HG02759 (cell line): ENCODE measurements around the gene VMO1.
A peak's percentile ranks its signal among the peaks of the same experiment; 100 is the strongest.

Experiments
- ATAC-seq: cut with Tn5 transposase; IDR thresholded peaks from one replicate; pipeline ENCODE4 v1.9.1; 2021; ENCODE audit warnings: mild to moderate bottlenecking, moderate library complexity; ENCODE audit not compliant: unreplicated experiment

VMO1 gene, protein sequence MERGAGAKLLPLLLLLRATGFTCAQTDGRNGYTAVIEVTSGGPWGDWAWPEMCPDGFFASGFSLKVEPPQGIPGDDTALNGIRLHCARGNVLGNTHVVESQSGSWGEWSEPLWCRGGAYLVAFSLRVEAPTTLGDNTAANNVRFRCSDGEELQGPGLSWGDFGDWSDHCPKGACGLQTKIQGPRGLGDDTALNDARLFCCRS

DNA sequence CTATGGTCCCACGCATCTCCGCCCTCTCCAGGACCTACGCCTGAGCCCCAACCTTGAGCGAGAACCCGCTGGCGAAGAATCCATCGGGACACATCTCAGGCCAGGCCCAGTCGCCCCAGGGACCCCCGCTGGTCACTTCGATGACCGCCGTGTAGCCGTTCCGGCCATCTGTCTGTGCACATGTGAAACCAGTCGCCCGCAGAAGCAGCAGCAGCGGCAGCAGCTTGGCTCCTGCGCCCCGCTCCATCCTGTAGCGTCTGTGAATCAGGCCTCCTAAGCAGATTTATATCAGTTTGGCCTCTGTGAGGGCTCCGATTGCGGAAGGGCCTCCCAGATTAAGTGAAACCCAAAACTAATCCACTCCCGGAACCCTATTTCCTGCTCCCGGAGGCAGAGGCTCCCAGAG is at the start of gene VMO1:
VMO1 (minus strand) TSS at position 259 of the 406 bp plus-strand sequence; CDS start at position 247, 12 bp downstream.
- no peak for ATAC-seq

DNA sequence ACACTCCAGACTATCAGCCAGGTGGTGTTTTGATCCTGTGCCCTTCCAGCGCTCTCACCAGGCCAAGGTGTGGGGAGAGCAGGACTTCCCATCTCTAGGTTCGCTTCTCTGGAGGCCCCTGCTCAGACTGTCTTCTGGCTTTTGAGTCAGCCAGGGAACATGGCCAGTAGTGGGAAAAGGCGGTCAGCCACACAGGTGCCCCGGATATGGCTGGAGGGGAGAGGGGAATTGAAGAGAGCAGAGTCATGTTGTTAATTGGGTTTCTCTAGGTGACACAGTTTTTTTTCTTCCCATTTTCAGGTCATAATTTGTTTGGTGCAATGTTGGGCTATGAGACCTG is 48.5 kb upstream of the VMO1 start:
- ATAC-seq = no peak

DNA sequence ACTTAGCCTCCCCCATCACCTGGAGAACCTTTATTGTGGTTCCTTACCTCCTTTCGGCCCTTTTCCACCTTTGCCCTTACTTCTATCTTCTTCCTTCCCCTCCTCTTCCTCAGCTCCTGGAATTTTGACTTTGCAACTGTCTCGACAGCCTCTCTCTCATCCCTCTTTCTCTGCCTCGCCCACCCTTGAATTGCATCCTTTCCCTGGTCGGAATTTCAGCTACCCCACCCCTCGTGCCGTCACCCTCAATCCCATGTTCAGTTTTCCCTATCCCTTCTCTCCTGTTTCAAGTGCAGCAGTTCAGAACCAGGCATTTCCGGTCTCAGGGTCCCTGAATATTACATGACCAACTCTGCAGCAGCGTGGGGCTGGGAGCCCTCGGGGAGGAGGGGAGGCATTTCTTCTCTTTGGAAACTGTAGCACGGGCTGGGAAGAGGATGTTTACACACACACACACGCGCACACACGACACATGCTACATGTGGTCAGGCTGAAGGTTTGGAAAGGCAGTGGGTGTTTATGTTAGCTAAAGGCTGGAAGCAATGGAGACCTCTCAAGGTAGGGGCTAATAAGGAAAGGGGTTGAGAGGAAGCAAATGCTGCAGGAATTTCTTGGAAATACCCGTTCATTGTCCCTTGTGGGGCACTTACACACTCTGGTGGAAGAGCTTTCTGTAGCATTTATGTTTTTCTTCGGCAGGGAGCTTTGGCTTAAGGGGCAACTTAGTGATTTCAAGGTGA is 47.9 kb upstream of the VMO1 start:
- ATAC-seq = no peak

DNA sequence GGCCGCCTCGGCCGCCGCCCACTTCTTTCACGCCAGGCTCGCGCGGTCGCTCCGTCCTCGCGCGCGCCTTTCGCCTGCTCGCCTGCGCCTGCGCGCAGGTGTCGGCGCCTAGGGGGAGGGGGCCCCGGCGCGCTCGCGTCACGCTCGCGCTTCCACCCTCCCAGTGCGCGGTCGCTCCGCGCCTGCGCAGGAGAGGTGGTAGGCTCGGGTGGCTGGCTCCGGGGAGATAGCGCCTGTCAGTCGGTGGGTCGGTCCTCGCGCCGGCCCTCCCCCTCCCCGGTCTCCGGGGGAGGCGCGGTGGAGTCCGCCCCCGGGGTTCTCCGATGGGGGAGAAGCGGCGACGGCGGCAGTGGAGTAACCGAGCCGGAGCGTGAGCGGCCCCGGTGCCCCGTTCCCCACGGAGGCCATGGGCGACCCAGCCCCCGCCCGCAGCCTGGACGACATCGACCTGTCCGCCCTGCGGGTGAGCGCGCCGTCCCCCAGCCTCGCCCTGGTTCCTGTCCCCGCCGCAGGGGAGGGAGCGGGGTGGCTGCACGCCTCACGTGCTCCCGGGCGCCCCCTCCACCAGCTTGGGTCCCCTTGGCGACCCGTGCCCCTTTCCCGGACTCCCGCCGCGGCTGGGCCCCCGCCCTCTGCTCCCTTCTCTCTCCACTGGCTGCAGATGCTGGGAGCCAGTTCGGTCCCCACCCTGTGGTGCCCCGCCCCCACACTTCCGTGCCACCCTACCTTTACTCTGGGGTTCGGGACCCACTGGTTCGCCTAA is 47.2 kb upstream of the VMO1 start, which contains the start of gene MINK1:
MINK1 (plus strand) TSS at position 163 of the 763 bp plus-strand sequence; CDS start at position 407, 244 bp downstream.
- ATAC-seq = peak; percentile 94

DNA sequence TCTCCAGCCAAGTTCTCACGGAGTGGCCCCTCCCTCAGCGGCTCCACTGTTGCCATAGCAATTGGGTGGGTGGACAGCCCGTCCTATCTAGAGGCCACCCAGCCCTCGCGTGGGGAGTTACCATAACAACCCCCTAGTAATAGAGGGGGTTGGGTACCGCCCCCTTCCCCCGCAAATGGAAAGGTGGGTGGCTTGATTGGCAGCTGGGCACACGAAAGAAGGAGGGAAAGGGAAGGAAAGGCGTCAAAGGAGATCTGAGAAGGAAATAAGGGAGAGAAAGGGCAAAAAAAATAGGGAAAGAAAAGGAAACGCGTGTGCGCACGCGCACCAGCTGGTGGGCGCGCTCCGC is 46.6 kb upstream of the VMO1 start:
- peak; percentile 18 for ATAC-seq

GRCh38 chr17:4827399-4827798 is 41.2 kb upstream of the VMO1 start:
- no peak for ATAC-seq

- ATAC-seq = no peak
Measured at GRCh38 chr17:4823373-4824089, 37.4 kb upstream of the VMO1 start.

- ATAC-seq = no peak
Measured at GRCh38 chr17:4822835-4823234, 36.7 kb upstream of the VMO1 start.

DNA sequence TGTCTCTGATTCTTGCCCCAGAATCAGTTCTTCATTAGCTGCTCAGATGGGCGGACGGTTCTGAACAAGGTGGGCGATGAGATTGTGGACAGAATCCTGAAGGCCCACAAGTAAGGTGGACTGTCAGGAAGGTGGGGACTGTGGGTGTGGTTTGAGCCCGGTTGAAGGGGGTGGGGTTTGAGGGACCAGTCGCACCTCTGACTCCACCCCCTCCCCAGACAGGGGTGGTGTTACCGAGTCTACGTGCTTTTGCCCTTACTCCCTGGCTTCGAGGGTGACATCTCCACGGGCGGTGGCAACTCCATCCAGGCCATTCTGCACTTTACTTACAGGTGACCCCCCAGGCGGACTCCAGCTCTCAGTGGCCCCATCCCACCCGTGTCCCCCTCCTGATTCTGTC is 32.1 kb upstream of the VMO1 start:
- ATAC-seq = no peak

- no peak for ATAC-seq
Measured at GRCh38 chr17:4816826-4817225, 30.7 kb upstream of the VMO1 start.

DNA sequence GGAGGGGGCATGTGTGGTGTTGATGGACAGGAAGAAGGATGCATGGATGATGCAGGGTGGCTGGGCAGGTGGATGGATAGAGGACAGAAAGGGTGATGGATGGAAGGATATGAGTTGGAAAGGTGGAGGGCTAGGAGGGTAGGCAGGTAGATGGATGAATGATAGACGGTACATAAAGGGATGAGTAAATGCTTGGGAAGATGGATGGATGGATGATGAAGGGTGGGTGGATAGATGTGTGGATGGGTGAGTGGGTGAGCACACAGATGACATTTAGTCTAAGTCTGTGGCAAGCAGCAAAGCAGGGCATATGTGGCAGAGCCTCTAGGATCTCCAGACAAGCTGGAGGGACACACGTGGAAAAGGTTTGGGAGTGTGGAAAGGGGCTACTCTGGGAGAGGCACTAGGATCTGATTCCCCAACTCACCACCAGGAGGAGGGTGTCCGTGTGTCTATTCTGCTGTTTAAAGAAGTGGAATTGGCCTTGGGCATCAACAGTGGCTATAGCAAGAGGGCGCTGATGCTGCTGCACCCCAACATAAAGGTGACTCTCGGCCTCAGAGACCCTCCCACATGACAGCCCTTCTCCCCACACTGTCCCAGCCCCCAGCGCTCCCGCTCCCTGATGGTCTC is 29.0 kb upstream of the VMO1 start:
- ATAC-seq = no peak

DNA sequence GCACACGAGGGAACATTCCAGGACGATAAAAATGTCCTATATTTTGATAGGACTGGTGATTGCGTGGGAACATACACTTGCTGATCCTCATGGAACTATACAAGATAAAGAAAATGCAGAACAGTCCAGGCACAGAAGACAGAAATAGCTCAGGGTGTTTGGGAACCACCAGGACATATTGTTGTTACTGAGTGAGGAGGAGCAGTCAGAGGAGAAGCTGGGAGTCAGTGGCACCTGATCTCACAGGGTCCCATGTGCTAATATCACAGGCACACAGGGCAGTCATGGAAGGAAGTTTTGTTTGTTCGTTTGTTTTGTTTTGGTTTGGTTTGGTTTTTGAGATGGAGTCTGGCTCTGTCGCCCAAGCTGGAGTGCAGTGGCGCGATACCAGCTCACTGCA is 26.5 kb upstream of the VMO1 start:
- no peak for ATAC-seq

DNA sequence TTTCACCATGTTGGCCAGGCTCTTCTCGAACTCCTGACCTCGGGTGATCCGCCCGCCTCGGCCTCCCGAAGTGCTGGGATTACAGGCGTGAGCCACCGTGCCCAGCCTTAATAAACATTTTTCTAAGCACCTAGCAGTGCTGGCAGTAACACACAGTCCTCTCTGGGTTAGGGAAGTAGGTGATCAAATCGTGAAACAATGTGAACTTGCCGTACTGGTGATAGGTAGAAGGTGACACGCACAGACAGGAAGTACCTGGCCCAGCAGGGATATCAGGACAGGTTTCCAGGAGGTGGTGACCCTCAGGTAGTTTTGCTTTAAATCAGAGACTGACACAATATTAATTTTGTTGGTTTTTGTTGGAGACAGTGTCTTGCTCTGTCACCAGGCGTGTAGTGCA is 25.3 kb upstream of the VMO1 start:
- ATAC-seq = no peak

- no peak for ATAC-seq
Measured at GRCh38 chr17:4810696-4811290, 24.6 kb upstream of the VMO1 start.

- ATAC-seq = no peak
Measured at GRCh38 chr17:4808378-4808767, 22.2 kb upstream of the VMO1 start.

DNA sequence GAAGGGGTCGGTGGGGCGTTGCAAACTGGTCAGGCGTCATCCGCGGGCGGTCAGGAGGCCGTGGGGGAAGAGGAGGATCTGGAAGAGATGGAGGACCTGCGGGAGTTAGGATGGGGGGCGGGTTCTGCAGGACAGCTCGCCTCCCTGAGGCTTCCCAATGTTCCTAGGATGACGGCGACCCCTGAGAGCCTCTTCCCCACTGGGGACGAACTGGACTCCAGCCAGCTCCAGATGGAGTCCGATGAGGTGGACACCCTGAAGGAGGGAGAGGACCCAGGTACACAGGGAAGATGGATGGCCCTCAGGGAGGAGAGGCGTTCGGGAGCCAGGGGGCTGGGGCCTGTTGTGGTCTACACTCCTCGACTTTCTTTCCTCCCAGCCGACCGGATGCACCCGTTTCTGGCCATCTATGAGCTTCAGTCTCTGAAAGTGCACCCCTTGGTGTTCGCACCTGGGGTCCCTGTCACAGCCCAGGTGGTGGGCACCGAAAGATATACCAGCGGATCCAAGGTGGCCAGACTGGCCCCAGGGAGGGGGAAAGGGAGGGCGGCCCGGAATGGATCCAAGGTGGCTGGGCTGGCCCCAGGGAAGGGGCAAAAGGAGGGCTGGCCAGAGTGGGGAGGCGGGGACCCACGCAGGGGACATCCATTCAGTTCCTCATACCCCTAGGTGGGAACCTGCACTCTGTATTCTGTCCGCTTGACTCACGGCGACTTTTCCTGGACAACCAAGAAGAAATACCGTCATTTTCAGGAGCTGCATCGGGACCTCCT is 21.6 kb upstream of the VMO1 start:
- no peak for ATAC-seq

GRCh38 chr17:4806777-4807604 is 20.8 kb upstream of the VMO1 start, which contains the start of gene PLD2:
Gene PLD2 (plus strand): TSS chr17:4807152. CDS start chr17:4807773, 621 bp downstream.
- ATAC-seq = peak; percentile 97

- ATAC-seq = no peak
Measured at GRCh38 chr17:4806456-4806776, 20.3 kb upstream of the VMO1 start.

DNA sequence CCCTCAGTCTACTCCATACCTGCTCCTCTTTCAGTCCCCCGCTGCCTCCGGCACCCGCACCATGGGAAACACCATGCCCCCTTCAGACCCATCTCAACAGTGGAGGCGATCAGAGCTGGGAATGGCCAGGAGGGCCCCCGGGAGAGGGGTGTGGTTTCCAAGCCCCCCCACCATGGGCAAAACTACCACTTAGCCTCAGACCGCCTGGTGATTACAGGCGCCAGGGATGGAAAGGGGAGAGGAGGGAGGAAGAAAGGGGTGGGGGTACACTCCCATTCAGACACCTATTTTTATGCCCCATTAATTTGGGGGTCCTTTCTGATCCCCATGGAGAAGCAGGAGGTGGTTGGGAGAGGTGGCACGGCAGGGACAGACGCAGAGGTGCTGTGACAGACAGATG is 16.1 kb upstream of the VMO1 start, which contains the start of gene C17orf114:
C17orf114 (minus strand) TSS at position 101 of the 400 bp plus-strand sequence.
- ATAC-seq = no peak
